GM12801 (cell line): ENCODE measurements around the gene SLC2A14.
"Not testable (repeated sequence)": the region's sequence is repeated elsewhere in the genome, so short reads cannot be mapped to it uniquely, and the experiment has no call there.

Source experiments
- CTCF ChIP-seq: IDR thresholded peaks from one replicate; pipeline ENCODE4 v1.5.1; 2011; ENCODE audit warnings: control low read depth; ENCODE audit not compliant: insufficient read length; ENCODE audit errors: extremely low read depth

The SLC2A14 gene

GRCh38 chr12:7793211-7793610 is 79.5 kb downstream of the SLC2A14 start:
- no peak for TF ChIP-seq CTCF

- not testable (repeated sequence) for TF ChIP-seq CTCF
These were observed 83.7 kb downstream of the SLC2A14 start, which contains the start of gene NANOG for GRCh38 chr12:7788884-7789528. Gene NANOG, plus strand, starts transcription at chr12:7789402. Its CDS starts 213 bp downstream, at chr12:7789615.

- no peak for TF ChIP-seq CTCF
These were observed 84.4 kb downstream of the SLC2A14 start for GRCh38 chr12:7788294-7788660.

GRCh38 chr12:7787574-7788293 is 85.0 kb downstream of the SLC2A14 start:
- TF ChIP-seq CTCF = no peak

GRCh38 chr12:7784701-7785100 is 88.0 kb downstream of the SLC2A14 start:
- no peak for TF ChIP-seq CTCF

- no peak for TF ChIP-seq CTCF
These were observed 90.7 kb downstream of the SLC2A14 start for GRCh38 chr12:7782055-7782454.

- no peak for TF ChIP-seq CTCF
These were observed 91.4 kb downstream of the SLC2A14 start for GRCh38 chr12:7781274-7781673.
